AG04449 (cell line): ENCODE data around the gene RIPOR3.

Experiments
- CTCF ChIA-PET: fragments of 350-600 bp; formaldehyde crosslinking; extraction: SDS; loops from one replicate; lab custom pipeline; 2021; ENCODE audit warnings: antibody characterized with exemption; lab: Yijun Ruan, JAX
- POLR2A ChIA-PET: fragments of 400-600, 350-600 bp; formaldehyde crosslinking; extraction: SDS; loops from one replicate; lab custom pipeline; 2020; ENCODE audit warnings: antibody characterized with exemption, inconsistent platforms; lab: Yijun Ruan, JAX
- DNase-seq: peaks from one replicate; pipeline ENCODE4 v3.0.0-alpha.2; 2010; ENCODE audit warnings: low read depth, low spot score
- H3K4me3 ChIP-seq: 2 replicates; pipeline ENCODE4 v1.5.1; 2011; ENCODE audit warnings: low read depth, mild to moderate bottlenecking, control low read depth, low read length
- TF ChIP-seq, protein P1 (sequence below): IDR thresholded peaks from one replicate; pipeline ENCODE4 v1.5.1; 2011; ENCODE audit warnings: mild to moderate bottlenecking, moderate library complexity, low read length, control low read depth, inconsistent platforms; ENCODE audit not compliant: insufficient read depth; ENCODE audit errors: missing control alignments

RIPOR3 gene

DNA sequence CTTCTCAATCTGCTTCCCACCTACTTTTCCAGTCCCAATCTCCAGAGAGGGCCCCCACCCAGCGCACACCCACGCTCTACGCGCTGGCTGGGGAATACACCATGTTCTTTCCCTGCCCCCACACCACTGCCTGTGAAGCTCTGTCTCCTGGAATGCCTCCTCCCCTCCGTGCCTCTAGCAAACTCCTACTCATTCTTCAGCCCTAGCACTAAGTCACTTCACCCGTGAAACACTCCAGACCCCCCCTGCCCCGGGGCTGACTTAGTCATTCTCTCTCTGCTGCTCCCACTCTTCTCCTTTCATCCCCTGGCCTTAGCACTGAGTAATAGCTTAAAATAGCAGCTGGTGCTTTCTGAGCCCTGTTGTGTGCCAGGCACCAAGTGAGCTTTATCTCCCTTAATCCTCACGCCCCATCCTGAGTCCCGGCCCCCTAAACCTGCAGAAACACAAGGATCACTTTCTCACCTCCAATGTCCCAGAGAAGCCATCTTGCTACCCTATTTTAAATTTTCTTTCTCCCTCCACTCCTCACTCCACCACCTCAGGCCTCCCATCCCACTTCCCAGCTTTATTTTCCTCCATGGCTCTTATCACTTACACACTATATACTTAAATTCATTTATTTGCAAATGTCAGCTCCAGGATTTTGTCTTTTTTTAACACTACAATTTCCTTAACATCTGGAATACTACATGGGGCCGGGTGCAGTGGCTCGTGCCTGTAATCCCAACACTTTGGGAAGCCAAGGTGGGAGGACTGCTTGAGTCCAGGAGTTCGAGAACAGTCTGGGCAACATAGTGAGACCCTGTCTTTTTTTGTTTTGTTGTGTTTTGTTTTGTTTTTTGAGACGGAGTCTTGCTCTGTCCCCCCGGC lies 33.7 kb upstream of the RIPOR3 start:
- ChIA-PET POLR2A (interaction anchor here (0.6 kb wide), 1 partner anchor 109 kb away, joined by 3 read pairs; no protein-coding TSS in a partner anchor), CTCF (interaction anchor here (0.7 to 5.0 kb wide), 9 partner anchors 8 to 220 kb away, joined by 3 to 25 read pairs (median 3); no protein-coding TSS in a partner anchor)
- H3K4me3 ChIP-seq = no peak overlapping the region; the same call in 1 of the 2 replicates
- peak; percentile 80 for DNase-seq
- TF ChIP-seq, protein P1, sequence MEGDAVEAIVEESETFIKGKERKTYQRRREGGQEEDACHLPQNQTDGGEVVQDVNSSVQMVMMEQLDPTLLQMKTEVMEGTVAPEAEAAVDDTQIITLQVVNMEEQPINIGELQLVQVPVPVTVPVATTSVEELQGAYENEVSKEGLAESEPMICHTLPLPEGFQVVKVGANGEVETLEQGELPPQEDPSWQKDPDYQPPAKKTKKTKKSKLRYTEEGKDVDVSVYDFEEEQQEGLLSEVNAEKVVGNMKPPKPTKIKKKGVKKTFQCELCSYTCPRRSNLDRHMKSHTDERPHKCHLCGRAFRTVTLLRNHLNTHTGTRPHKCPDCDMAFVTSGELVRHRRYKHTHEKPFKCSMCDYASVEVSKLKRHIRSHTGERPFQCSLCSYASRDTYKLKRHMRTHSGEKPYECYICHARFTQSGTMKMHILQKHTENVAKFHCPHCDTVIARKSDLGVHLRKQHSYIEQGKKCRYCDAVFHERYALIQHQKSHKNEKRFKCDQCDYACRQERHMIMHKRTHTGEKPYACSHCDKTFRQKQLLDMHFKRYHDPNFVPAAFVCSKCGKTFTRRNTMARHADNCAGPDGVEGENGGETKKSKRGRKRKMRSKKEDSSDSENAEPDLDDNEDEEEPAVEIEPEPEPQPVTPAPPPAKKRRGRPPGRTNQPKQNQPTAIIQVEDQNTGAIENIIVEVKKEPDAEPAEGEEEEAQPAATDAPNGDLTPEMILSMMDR = no peak

DNA sequence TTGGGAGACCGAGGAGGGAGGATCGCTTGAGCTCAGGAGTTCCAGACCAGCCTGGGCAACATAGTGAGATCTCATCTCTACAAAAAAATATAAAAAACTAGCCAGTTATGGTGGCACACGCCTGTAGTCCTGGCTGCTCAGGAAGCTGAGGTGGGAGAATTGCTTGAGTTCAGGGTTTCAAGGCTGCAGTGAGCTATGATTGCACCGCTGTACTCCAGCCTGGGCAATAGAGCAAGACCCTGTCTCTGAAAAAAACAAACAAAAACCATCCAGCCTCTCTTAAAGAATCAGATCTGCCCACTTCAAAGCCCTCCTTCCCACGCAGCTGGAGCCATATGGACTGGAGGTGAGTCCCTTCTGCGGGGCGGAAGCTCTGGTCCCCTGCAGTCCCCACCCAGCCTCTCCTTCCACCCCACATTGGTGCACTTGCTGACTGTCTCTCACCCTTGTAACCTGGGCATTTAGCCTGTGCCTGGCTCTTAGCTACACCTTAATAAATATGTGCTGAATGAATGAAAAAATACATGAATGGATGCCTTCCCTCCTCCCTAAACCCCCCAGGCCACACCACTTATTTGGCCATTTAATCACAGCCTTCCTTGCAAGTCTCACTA lies 32.9 kb upstream of the RIPOR3 start:
- no peak overlapping the region for H3K4me3 ChIP-seq
- CTCF ChIA-PET = interaction anchor here (1.0 to 5.0 kb wide), 7 partner anchors 7 to 136 kb away, joined by 3 to 25 read pairs (median 3); no protein-coding TSS in a partner anchor
- no peak for DNase-seq
- POLR2A ChIA-PET = no interaction called here
- TF ChIP-seq, protein P1 = no peak

DNA sequence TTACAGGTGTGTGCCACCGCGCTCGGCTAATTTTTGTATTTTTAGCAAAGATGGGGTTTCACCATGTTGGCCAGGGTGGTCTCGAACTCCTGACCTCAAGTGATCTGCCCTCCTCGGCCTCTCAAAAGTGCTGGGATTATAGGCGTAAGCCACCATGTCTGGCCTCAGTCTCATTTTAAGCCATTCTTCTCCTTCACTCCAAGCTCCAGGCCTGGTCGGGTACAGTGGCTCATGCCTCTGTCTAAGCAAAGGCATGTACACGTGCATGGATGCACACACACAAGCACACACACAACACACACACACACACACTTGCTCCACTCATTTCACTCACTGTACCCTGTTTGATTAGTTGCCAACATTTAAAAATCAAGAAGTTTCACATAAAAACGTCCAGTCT lies 32.3 kb upstream of the RIPOR3 start:
- ChIA-PET CTCF (interaction anchor here (0.5 to 5.0 kb wide), 4 partner anchors 10 to 97 kb away, joined by 3 to 25 read pairs (median 4); no protein-coding TSS in a partner anchor), POLR2A (no interaction called here)

DNA sequence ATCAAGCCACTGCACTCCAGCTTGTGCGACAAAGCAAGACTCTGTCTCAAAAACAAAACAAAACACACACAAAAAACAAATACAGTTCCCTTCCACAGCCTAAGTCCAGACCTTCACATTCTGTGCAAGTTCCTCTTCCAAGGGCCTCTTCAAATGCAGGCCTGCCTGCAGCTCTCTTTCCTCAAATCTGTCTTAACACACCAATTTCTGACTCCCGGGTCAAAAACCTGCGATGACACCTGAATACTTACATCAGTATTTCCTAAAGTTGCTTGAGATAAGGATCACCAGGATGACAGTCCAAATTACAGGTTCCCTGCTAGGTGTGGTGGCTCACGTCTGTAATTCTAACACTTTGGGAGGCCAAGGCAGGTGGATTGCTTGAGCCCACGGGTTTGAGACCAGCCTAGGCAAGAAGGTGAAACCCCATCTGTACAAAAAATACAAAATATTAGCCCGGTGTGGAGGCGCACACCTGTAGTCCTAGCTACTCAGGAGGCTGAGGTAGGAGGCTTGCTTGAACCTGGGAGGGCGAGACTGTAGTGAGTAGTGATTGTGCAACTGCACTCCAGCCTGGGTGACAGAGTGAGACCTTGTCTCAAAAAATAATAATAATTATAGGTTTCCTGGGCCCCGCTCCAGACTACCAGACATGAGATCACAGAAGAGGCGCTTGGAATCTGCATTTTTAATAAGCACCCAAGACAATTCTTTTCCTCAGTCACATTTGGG lies 31.2 kb upstream of the RIPOR3 start:
- POLR2A ChIA-PET = no interaction called here
- no peak overlapping the region for H3K4me3 ChIP-seq
- no peak for DNase-seq
- CTCF ChIA-PET = interaction anchor here (1.4 to 5.0 kb wide), 2 partner anchors 27 to 96 kb away, joined by 3 to 25 read pairs; no protein-coding TSS in a partner anchor
- TF ChIP-seq, protein P1 = no peak

More for the DNA sequence above, 32.3 kb upstream of the RIPOR3 start:
- TF ChIP-seq, protein P1 = no peak
- H3K4me3 ChIP-seq = no peak overlapping the region
- no peak for DNase-seq

DNA sequence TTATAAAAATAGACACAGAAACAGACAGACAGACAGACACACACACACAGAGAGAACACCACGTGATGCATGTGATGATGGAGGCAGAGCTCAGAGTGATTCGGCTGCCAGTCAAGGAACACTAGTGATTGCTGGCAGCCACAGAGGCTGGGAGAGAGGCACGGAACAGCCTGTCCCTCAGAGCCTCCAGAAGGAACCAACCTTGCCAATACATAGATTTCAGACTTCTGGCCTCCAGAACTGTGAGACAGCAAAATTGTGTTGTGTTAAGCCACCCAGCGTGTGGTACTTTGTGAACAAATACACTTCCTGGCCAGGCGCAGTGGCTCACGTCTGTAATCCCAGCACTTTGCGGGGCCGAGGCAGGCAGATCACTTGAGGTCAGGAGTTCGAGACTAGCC lies 30.5 kb upstream of the RIPOR3 start:
- CTCF ChIA-PET = interaction anchor here (5.0 kb wide), 1 partner anchor 28 kb away, joined by 25 read pairs; no protein-coding TSS in a partner anchor
- no peak for DNase-seq
- POLR2A ChIA-PET = interaction anchor here (0.6 kb wide), 1 partner anchor 156 kb away, joined by 3 read pairs; no protein-coding TSS in a partner anchor
- H3K4me3 ChIP-seq = no peak overlapping the region
- TF ChIP-seq, protein P1 = no peak
